ENCODE measurements around the gene ARHGAP18.

ARHGAP18 gene

DNA sequence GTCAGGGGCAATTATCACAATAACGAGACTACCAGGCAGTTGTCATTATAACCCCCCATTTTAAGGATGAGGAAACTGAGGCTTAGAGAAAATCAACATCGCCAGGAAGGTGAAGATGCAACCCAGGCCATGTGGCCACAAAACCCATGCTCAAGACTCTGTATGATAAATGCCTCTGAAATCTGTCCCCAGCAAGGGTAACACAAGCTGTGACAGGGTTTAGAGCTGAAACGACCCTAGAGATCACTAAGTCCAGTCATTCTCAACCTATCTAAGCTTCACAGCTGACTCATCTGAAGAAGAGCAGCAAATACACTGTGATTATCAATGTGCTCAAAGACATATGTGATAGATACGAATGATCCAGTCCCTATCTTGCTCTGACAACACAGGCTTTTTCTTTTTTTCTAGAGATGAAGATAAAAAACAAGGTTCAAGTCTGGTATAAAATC, 47.0 kb downstream of the ARHGAP18 start:
- no peak for DNase-seq

DNA sequence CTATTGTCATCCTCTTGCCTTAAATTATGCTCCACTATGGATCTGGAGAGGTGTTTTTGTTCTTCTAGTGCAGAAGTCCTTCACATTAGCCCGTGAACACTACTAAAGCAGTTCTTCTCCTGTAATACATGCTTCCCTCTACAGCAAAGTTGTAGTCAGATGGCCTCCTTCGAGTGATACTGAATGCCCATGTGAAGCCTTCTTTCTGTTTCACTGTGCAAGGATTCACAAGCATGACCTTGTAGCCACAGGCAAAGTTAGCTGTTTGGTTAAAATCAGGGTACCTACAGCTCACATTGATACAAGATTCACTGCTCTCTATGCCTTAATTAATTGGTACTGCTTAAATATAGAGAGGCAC, 47.6 kb downstream of the ARHGAP18 start:
- no peak for DNase-seq

DNA sequence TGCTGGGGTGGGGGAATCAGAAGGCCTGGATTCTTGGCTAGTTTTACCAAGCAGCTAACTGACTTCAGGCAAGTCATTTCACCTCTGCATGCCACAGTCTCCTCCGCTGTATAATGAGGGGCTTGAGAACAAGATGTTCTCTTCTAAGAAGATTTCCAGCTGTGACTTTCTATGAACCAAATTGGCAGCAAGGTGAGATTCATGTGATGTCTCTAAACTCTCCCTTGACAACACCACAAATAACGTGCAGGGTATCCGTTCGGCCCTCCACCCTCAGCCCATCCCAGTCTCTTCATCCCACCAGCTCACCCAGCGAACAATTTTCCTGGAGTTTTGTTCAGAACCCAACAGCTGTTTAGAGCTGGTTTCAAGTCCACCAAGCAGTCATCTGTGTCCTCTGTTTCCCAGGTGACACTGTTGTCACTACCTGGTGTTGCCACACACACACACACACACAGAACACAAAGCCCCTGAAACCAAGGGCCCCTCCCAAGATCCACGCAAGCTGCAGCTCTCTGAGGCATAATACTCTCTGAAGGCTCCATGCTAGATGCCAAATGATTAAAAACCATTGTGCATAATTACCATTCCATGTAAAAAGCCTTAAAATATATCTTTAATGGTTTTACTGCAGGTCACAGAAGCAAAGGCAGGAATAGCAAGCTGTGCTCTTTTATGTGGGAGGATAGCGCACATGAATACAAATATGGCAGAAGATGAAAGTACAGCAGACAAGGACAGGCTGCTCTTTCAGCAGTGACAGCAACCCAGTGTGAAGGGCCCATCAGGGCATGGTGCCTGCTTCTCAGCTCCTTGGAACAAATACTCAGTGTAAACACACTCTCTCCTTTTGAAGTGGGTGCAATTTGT, 48.2 kb downstream of the ARHGAP18 start:
- no peak for DNase-seq

DNA sequence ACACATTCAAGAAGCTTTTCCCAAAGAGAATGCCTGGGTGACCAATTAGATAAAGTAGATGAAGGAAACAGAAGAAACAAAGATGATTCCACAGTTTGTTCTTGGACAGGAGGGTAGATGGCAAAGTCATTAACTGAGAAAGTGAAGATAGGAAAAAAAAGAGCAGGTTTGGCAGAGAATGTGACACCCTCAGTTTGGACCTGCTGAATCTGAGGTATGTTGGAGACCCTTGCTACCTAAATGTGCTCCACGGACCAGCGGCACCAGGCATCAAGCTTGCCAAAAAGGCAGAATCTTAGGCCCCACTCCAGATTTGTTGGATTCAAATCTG, 49.7 kb downstream of the ARHGAP18 start:
- no peak for DNase-seq

DNA sequence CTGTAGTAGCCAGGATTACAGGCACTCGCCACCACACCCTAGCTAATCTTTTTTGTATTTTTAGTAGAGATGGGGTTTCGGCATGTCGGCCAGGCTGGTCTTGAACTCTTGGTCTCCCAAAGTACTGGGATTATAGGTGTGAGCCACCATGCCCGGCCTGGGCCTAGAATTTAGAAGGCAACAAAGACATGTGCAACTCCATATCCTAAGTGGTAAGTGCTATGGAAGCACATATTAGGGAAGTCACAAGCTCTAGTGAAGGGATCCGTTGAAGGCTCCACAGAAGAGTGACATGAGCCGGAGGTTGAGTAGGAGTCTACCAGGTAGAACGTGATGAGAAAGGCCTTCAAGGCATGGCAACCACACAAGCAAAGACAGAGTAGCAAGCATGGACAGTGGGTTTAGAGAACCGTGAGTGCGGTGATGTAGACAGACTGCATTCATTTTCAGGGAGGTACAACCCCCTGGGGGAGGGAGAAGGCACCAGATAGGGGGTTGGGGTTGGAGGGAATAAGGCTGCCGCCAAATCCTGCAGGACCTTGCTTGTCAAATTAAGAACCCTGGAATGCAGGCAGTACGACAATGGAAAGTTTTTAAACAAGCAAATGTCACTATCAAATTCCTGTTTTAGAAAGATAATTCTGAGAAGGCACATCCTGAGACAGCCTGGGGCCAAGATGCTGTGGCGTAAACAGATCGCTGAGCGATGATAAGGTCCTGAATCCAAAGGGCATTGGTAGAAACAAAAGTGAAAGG, 50.2 kb downstream of the ARHGAP18 start:
- no peak for DNase-seq

DNA sequence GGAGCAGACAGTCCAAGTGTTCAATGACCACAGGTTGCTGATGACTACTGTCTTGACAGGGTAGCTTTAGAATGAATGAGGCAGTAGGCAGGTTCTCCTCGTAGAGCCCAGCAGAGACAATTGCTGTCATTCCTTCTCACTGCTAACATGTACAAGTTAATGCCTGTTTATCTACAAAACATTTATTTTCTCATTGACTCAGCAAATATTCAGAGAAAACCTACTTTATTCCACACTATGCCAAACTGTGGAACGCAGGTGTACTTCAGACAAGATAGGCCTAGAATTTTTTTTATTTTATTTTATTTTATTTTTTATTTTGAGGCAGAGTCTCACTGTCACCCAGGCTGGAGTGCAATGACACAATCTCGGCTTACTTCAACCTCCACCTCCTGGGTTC, 50.8 kb downstream of the ARHGAP18 start:
- DNase-seq: no peak

DNA sequence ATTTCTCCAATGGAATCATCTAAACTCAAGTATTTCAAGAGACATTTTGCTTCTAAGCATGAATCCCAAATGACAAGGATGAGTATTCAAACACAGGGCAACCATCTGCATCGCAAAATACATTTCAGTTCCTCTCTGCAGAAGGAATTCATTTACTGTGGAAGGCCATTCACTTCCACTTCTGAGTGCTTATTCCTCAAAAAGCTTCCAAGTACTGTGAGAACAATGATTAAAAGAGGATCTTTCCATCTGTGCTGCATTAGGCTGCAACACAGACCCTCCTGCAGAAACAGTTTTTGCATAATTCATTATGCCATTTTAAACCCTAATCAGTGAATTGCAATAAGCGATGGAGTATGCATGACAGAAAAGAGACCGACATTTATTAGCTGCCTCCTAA, 52.5 kb downstream of the ARHGAP18 start:
- DNase-seq: no peak

DNA sequence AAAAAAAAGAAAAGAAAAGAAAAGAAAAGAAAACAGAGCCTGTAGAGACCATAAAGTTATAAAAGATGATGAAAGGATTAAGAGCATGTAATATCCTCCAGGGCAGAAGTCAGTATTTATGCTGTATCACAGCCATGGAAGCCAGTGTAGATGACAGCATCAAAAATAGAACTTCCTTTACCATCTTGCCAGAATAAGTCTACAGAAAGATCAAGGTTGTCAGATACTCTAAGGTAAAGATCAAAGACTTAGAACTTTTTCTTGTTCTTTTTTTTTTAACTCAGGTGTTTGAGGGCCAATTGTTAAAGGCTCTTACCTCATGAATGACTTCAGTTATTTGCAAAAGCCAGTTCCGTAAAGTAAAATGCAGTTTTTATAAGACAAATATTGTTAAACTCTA, 54.6 kb downstream of the ARHGAP18 start:
- DNase-seq: no peak

DNA sequence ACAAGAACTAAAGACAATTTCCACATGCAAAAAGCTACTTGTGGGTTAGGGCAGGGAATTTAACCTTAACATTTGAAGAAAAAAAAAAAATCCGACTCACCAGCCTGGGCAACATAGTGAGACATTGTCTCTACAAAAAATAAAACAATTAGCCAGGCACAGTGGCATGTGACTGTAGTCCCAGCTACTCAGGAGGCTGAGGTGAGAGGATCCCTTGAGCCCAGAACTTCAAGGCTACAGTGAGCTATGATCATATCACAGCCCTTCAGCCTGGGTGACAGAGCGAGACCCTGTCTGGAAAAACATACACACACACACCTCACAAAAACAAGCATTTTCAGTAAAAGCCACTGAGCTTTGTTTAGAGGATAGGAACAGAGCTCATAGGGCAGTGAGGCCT, 56.2 kb downstream of the ARHGAP18 start:
- DNase-seq: no peak

DNA sequence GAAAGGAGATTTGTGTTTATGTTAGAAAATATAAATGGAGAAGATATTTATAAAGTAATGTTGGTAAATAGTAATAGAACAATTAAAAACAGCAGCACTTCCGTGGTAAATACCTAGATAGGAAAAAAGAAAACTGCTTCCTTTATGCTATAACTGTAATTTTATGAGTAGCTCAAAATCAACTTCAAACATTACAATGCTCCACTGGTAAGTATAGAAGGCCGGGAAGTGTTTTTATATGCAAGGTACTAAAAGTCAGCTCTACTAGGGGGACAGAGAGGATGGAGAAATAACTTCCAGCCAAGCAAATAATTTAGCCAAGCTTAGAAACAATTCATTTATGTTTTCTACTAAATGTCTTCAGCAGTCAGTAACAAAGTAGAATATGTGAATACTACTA, 56.7 kb downstream of the ARHGAP18 start:
- no peak for DNase-seq

DNA sequence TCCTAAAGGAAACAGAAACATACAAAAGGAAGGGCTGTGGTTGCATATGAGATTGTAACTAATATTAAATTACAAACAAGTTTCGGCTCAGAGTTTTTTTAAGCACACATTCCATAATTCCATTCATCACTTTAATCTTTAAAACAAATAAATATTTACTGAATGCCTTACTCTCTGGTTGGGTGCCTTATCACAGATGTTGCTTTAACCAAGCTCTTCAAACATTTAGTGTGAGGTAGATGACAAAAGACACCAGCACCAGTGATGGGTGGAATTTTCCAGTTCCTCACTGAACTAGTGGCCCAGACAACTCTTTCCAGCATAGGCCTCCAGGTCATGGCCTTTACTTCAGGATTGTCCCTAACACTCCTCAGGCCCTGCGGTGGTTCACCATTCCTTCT, 58.7 kb downstream of the ARHGAP18 start:
- no peak for DNase-seq

DNA sequence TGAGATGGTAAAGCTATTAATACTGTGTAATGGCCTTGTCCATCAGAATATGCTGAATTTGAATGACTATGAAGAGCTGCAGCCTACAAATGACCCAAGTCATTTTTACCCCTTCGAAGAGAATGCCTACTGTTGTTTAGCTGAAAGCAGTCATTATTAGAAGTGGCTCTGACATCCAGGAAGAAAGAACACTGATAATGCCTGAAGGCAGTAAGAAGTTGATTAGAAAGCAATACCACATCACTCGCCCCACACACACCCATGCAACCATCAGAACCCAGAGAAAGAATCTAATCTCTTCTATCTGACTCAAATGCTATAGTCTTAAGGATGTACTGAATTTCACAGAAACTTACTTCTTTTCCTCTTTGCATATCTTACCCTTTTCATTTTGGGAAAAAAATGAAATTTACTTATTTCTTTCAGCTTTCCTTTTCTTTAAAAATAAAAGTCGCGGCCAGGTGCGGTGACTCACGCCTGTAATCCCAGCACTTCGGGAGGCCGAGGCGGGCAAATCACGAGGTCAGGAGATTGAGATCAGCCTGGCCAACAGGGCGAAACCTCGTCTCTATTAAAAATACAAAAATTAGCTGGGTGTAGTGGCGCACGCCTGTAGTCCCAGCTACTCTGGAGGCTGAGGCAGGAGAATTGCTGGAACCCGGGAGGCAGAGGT, 61.0 kb downstream of the ARHGAP18 start:
- no peak for DNase-seq

DNA sequence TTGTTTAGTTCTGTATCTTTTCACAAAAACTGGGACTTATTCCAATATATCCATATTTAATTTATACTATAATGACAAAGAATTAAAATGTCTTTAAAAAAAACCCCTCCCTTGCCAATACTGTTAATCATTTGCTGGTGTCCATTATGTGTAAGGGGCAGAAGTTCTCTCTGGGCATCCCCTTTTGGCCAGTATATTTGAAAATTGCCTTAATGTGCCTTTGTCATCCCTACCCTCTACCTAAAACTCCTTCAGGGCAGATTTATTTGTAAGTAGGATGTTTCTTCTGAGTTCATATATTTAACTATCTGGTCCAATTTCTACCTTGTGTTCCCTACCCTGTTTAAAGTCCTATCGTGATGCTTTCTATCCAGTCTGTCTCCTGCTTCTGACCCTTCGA, 62.9 kb downstream of the ARHGAP18 start:
- DNase-seq: no peak

DNA sequence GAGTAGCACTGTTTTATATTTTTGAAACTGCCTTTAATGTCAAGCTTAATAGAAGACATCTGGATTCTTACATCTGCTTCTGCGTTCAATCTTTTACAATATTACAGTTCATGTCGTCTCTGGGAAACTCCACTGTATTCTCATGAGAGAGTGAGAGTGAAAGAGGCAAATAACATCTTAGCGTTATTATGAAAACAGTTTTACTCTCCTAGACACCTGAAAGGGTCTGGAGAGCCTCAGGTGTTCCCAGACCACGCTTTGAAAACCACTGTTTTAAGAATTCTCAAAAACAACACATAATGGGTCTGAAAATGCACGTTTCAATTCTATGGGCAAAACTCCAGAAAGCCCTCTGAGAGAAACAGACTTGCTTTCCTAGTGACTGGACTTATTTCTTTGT, 63.3 kb downstream of the ARHGAP18 start:
- no peak for DNase-seq

DNA sequence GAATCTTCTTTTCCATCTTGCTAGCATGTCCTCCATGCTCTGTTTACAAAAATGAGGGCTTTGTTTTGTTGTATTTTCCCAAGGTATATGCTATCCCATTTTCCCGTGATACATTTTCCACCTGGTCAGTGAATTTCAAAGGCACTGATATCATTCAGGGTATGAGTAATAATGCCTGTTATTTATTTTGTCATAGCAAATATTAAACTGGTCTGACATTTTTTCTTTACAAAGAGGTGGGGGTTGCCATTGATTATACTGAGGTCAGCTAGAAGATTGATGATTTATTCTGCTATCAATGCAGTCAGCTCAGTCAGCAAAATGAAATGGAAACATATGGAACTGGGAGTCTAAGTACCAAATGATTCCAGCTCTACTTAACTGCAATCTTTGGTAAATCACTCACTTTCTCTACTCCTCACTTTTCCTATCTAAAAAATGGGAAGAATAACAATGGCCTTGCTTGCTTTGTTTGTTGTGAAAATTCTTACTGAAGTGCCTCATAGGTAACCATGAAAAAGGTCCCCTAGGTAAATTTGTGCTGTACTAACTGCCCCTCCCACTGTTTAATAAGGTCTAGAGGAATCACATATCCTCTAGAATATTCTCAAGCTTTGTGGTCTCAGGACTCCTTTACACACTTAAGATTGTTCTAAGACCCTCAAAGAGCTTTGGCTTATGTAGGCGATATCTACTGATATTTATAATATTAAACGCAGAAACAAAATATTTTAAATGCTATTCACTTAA, 64.0 kb downstream of the ARHGAP18 start:
- no peak for DNase-seq

DNA sequence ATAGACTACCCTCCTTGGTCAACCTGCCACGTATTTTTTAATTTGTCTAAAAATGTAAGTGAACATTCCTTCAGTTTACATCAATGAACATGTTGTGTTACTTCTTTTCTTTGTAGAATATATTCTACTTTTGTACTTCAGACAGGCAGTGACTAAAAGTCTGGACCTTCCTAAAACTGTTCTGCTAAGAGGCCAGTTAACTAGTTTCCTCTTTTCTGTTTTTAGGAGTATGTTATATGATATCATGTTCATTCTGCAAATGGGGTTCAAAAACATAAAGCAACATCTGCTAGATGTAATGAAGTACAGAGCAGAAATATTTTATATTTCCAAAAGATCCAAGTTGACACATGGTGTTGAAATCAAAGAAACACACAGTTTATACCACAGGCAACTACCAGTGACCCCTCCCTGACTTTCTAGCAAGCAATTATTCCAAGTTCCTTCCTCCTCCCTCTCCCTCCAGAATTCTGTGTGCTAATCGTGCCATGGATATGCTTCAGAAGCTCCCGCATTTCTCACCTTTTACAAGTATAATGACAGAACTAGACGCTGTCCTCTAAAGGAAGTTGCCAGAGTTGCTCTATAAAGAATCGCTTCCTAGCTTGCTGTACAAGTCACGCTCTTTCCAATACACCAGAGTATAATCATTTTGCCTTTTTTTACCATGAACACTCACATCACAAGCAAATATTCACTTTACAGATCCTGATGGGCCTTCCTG, 64.7 kb downstream of the ARHGAP18 start:
- DNase-seq: no peak

DNA sequence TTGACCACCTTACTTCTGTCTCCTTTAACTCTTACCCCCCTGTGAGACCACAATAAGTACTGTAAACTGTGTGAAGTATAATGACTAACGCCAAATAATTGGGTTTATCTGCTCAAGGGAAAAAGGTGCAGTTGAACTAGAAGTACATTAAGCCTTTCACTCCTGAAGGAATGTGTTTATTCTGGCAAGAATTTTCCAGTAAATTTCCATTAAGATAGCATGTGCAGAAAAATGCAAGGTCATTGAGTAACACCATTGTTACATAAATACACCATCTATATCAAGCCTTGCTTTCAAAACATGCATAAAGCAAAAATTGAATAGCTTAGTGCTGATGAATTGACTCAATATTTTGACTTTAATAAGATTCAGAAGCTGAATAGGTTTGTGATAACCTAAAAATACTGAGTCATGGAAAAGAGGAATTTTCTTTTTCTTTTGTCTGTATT, 65.4 kb downstream of the ARHGAP18 start:
- no peak for DNase-seq

DNA sequence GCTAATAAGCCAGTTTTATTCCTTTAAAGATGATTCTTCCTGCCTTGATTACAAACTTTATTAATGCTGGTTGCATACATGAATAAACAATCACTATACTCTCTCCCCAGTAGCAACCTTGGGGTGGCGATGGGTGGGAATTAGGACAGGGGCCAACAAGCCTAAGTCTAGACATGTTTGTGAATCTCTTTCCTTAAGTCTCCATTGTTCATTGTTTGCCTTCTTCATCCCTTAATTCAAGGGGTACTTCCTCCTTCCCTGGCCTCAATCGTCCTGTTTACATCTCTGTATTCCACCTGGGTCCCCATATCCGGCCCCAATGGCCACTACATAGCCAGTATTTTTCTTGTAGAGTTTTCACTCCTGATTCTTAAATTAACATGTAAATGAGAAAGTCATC, 66.0 kb downstream of the ARHGAP18 start:
- DNase-seq: no peak

DNA sequence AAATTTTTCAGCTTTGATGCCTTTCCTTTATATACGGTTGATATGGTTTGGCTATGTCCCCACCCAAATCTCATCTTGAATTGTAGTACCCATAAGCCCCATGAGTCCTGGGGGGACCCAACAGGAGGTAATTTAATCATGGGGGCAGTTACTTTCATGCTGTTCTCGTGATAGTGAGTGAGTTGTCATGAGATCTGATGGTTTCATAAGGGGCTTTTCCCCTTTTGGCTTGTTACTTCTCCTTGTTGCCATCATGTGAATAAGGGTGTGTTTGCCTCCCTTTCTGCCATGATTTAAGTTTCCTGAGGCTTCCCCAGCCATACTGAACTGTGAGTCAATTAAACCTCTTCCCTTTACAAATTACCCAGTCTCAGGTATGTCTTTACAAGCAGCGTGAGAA, 66.8 kb downstream of the ARHGAP18 start:
- no peak for DNase-seq

DNA sequence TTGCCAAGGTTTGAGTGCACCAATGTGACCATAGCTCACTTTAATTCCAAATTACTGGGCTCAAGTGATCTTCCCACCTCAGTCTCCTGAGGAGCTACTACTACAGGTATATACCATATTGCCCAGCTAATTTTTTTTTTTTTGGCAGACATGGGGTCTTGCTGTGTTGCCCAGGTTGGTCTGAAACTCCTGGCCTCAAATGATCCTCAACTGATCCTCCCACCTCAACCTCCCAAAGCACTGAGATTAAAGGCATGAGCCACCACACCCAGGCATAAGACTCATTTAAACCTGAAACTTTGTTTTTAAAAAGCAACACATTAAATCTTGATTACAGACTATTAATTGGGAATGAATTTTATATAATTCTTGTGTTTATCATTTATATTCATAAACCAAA, 67.7 kb downstream of the ARHGAP18 start:
- no peak for DNase-seq

DNA sequence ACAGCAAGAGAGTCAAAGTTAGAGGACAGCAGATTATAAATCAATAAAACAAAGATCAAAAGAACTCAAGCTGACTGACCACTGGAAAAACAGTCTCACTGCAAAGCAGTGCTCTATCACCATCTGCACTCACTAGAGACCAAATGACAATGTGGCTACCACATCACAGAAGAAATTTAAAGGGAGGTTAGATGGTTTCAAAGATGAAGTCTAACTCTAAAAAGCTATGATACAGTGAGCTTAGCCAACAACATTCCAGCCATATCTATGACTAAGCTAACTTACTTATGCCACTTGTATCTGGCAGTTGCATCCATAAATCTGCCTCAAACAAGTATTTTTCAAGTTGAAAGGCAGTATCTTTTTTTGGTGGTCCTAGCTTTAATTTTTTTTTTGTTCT, 68.6 kb downstream of the ARHGAP18 start:
- DNase-seq: no peak

DNA sequence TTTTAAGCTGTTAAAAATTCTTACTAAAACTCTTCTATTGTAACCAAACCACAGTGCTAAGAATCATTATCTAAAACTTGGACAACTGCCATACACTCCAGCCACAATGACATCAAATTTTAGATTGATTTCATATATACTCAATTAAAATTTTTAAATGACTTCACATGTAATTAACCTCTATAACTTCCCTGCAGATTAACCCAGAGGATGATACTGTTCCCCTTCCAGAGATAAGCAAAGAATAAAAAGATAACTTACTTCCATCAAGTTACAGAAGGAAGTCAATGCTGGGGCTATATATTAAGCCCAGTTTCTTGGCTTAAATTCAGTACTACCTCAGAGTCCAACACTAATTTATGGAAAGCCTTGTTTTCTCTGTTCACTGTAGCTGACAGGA, 71.3 kb downstream of the ARHGAP18 start:
- DNase-seq: no peak
